T1000 (cell line): Measurements from ENCODE around the gene FAM120A.

Source experiments
- DNase-seq: peaks from one replicate; lab custom pipeline; 2025; ENCODE audit warnings: mixed read lengths; lab: John Stamatoyannopoulos, UW

Gene FAM120A

GRCh38 chr9:93473411-93473810, 21.9 kb downstream of the FAM120A start:
- no peak for DNase-seq

GRCh38 chr9:93475108-93475507, 23.6 kb downstream of the FAM120A start:
- no peak for DNase-seq

- no peak for DNase-seq
Observed at GRCh38 chr9:93475856-93476255, 24.4 kb downstream of the FAM120A start.

GRCh38 chr9:93476924-93477323, 25.4 kb downstream of the FAM120A start:
- no peak for DNase-seq

GRCh38 chr9:93477397-93477796, 25.9 kb downstream of the FAM120A start:
- DNase-seq: no peak

- no peak for DNase-seq
Observed at GRCh38 chr9:93479726-93480125, 28.2 kb downstream of the FAM120A start.

GRCh38 chr9:93480262-93480661, 28.8 kb downstream of the FAM120A start:
- no peak for DNase-seq

GRCh38 chr9:93480728-93481324, 29.3 kb downstream of the FAM120A start:
- DNase-seq: no peak

- DNase-seq: no peak
Observed at GRCh38 chr9:93483497-93483896, 32.0 kb downstream of the FAM120A start.

GRCh38 chr9:93486268-93486667, 34.8 kb downstream of the FAM120A start:
- DNase-seq: no peak

GRCh38 chr9:93488244-93488643, 36.8 kb downstream of the FAM120A start:
- no peak for DNase-seq

GRCh38 chr9:93491593-93492232, 40.2 kb downstream of the FAM120A start:
- no peak for DNase-seq

- DNase-seq: no peak
Observed at GRCh38 chr9:93492327-93492726, 40.8 kb downstream of the FAM120A start.

- no peak for DNase-seq
Observed at GRCh38 chr9:93493949-93494348, 42.5 kb downstream of the FAM120A start.

- DNase-seq: no peak
Observed at GRCh38 chr9:93496285-93496684, 44.8 kb downstream of the FAM120A start.

GRCh38 chr9:93500571-93501298, 49.2 kb downstream of the FAM120A start:
- DNase-seq: no peak

GRCh38 chr9:93501406-93501805, 49.9 kb downstream of the FAM120A start:
- no peak for DNase-seq

GRCh38 chr9:93503381-93503780, 51.9 kb downstream of the FAM120A start:
- no peak for DNase-seq

- no peak for DNase-seq
Observed at GRCh38 chr9:93505541-93506132, 54.2 kb downstream of the FAM120A start.

- DNase-seq: no peak
Observed at GRCh38 chr9:93507768-93508167, 56.3 kb downstream of the FAM120A start.

GRCh38 chr9:93508207-93508606, 56.7 kb downstream of the FAM120A start:
- no peak for DNase-seq

GRCh38 chr9:93509084-93509483, 57.6 kb downstream of the FAM120A start:
- no peak for DNase-seq

- no peak for DNase-seq
Observed at GRCh38 chr9:93510041-93510440, 58.6 kb downstream of the FAM120A start.
